Measurements from ENCODE around the gene FNDC3B. TPM values are rescaled to one million over a fixed set of nuclear protein-coding genes. Genes with fewer than 3 reads are reported as not detected.

The FNDC3B gene
- total RNA-seq, 1 donor from 2014 or later: 9.3 TPM

GRCh38 chr3:172159962-172160538 is 120.7 kb downstream of the FNDC3B start:
- Mint-ChIP-seq H3K9me3 (no peaks in the 10 kb centered on the region), H3K36me3 (ENCODE audit: low read depth) (no peaks in the 10 kb centered on the region), H3K4me1 (peaks cover 2% of the 10 kb centered on the region), H3K4me3 (no peak overlapping the region), H3K27ac (no peak overlapping the region), H3K27me3 (peaks cover 3% of the 10 kb centered on the region)
- TF ChIP-seq CTCF (IDR thresholded peaks at IDR 0.05): no peak
- DNase-seq: no peak
- CTCF ChIA-PET: no interaction called here
- no peak for ATAC-seq (ENCODE audit: low read depth)
- POLR2A ChIA-PET: no interaction called here
- intact Hi-C loops (cut with micrococcal nuclease): no loop called here

- H3K27me3 Mint-ChIP-seq: no peaks in the 10 kb centered on the region
- DNase-seq (no peak), ATAC-seq (ENCODE audit: low read depth) (no peak)
- no peak overlapping the region for H3K4me3 Mint-ChIP-seq
- TF ChIP-seq CTCF (IDR thresholded peaks at IDR 0.05): no peak
- H3K36me3 Mint-ChIP-seq (ENCODE audit: low read depth): no peaks in the 10 kb centered on the region
- no peak overlapping the region for H3K27ac Mint-ChIP-seq
- no peaks in the 10 kb centered on the region for H3K9me3 Mint-ChIP-seq
- intact Hi-C loops (cut with micrococcal nuclease): no loop called here
- ChIA-PET CTCF (no interaction called here), POLR2A (no interaction called here)
- H3K4me1 Mint-ChIP-seq: peaks cover 2% of the 10 kb centered on the region
Measured at GRCh38 chr3:172161133-172161789, 121.9 kb downstream of the FNDC3B start.

- Mint-ChIP-seq H3K27ac (no peak overlapping the region), H3K36me3 (ENCODE audit: low read depth) (no peaks in the 10 kb centered on the region), H3K27me3 (no peaks in the 10 kb centered on the region), H3K4me1 (peaks cover 2% of the 10 kb centered on the region), H3K4me3 (no peak overlapping the region), H3K9me3 (no peaks in the 10 kb centered on the region)
- ChIA-PET CTCF (no interaction called here), POLR2A (no interaction called here)
- TF ChIP-seq CTCF (IDR thresholded peaks at IDR 0.05): no peak
- DNase-seq (no peak), ATAC-seq (ENCODE audit: low read depth) (no peak)
- intact Hi-C loops (cut with micrococcal nuclease): no loop called here
Measured at GRCh38 chr3:172161959-172162358, 122.6 kb downstream of the FNDC3B start.

- Mint-ChIP-seq H3K4me1 (peaks cover 2% of the 10 kb centered on the region), H3K36me3 (ENCODE audit: low read depth) (no peaks in the 10 kb centered on the region), H3K27me3 (no peaks in the 10 kb centered on the region), H3K9me3 (no peaks in the 10 kb centered on the region), H3K4me3 (no peak overlapping the region), H3K27ac (no peak overlapping the region)
- POLR2A ChIA-PET: no interaction called here
- TF ChIP-seq CTCF (IDR thresholded peaks at IDR 0.05): no peak
- CTCF ChIA-PET: no interaction called here
- ATAC-seq (ENCODE audit: low read depth): no peak
- DNase-seq: no peak
- intact Hi-C loops (cut with micrococcal nuclease): no loop called here
Measured at GRCh38 chr3:172163320-172163719, 123.9 kb downstream of the FNDC3B start.

- intact Hi-C loops (cut with micrococcal nuclease): no loop called here
- CTCF ChIA-PET: no interaction called here
- H3K36me3 Mint-ChIP-seq (ENCODE audit: low read depth): no peaks in the 10 kb centered on the region
- H3K9me3 Mint-ChIP-seq: no peaks in the 10 kb centered on the region
- POLR2A ChIA-PET: no interaction called here
- no peak overlapping the region for H3K27ac Mint-ChIP-seq
- peaks cover 2% of the 10 kb centered on the region for H3K4me1 Mint-ChIP-seq
- no peak for ATAC-seq (ENCODE audit: low read depth)
- no peak overlapping the region for H3K4me3 Mint-ChIP-seq
- no peak for DNase-seq
- no peak for TF ChIP-seq CTCF (IDR thresholded peaks at IDR 0.05)
- H3K27me3 Mint-ChIP-seq: no peaks in the 10 kb centered on the region
Measured at GRCh38 chr3:172164620-172165362, 125.4 kb downstream of the FNDC3B start.
